Measurements from ENCODE around the gene FARSB.

DNA sequence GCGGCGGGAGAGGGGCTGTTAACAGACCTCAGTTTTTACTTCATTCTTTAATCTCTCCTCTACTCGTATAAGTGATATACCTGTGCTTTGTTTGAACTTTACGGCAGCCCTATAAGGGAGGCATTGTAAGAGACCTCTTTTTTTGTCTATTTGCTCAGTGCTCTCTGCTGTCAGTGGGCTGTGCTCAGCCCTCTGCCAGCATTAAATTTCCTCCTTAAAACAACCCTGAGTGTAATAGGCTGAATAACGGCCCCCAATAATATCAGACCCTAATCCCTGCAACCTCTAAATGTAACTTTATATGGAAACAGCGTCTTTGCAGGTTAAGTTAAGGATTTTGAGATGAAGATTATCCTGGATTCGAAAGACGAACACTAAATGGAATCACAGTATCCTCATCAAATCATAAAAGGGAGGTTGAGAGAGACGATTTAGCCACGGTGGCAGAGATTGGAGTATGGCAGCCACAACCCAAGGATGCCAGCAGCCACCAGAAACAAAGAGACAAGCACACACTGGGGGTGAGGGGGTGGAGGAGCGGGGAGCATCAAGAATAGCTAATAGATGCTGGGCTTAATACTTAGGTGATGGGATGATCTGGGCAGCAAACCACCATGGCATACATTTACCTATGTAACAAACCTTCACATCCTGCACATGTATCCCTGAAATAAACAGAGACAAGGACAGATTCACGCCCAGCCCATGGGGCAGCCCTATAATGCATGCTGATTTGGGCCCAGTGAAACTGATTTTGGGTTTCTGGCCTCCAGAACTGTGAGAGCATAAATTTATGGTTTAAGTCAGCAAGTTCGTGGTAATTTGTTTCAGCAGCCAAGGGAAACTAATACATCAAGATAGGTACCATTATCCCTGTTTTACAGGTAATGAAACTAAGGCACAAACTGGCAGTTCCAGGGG is 894 bp upstream of the FARSB start:
- TF ChIP-seq, protein P1, sequence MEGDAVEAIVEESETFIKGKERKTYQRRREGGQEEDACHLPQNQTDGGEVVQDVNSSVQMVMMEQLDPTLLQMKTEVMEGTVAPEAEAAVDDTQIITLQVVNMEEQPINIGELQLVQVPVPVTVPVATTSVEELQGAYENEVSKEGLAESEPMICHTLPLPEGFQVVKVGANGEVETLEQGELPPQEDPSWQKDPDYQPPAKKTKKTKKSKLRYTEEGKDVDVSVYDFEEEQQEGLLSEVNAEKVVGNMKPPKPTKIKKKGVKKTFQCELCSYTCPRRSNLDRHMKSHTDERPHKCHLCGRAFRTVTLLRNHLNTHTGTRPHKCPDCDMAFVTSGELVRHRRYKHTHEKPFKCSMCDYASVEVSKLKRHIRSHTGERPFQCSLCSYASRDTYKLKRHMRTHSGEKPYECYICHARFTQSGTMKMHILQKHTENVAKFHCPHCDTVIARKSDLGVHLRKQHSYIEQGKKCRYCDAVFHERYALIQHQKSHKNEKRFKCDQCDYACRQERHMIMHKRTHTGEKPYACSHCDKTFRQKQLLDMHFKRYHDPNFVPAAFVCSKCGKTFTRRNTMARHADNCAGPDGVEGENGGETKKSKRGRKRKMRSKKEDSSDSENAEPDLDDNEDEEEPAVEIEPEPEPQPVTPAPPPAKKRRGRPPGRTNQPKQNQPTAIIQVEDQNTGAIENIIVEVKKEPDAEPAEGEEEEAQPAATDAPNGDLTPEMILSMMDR (IDR thresholded peaks at IDR 0.05; ENCODE audit: extremely low read depth in 1 of 2, insufficient read depth in 1 of 2, low read depth in 1 of 2, low read length in 2 of 2): no peak
- TF ChIP-seq FOS (IDR thresholded peaks at IDR 0.05; ENCODE audit: borderline replicate concordance, insufficient read depth, low read length) (no peak), JUN (IDR thresholded peaks at IDR 0.05; ENCODE audit: borderline replicate concordance, insufficient read depth, insufficient read length, low read depth) (no peak), POLR2AphosphoS5 (IDR thresholded peaks at IDR 0.05; ENCODE audit: insufficient read depth, low read depth, low read length) (no peak), POLR2A (IDR thresholded peaks at IDR 0.05; ENCODE audit: low read depth, low read length) (no peak), EZH2 (IDR thresholded peaks at IDR 0.05; ENCODE audit: borderline replicate concordance, low read depth, low read length, severe bottlenecking) (no peak)
- TF ChIP-seq, protein P2, sequence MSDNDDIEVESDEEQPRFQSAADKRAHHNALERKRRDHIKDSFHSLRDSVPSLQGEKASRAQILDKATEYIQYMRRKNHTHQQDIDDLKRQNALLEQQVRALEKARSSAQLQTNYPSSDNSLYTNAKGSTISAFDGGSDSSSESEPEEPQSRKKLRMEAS (IDR thresholded peaks at IDR 0.05; ENCODE audit: insufficient read depth, insufficient read length): no peak

All from endothelial cell of umbilical vein (primary cell).